Measurements from ENCODE around the gene GGTLC1. TPM values are rescaled to one million over a fixed set of nuclear protein-coding genes. Genes with fewer than 3 reads are reported as not detected.

Gene GGTLC1
- total RNA-seq, 1 experiment from 2014 or later: not detected

GRCh38 chr20:24007758-24008157 is 19.2 kb upstream of the GGTLC1 start:
- H2AFZ ChIP-seq (ENCODE audit: low read length): no peak overlapping the region
- H3K14ac ChIP-seq (ENCODE audit: insufficient read depth, low read length): no peak overlapping the region
- Mint-ChIP-seq H3K36me3 (ENCODE audit: insufficient read depth in 1 of 3, low read depth in 3 of 3) (no peaks in the 10 kb centered on the region), H3K27ac (no peak overlapping the region), H3K4me3 (no peak overlapping the region), H3K4me1 (peaks cover 15 to 23% of the 10 kb centered on the region in 2 experiments), H3K27me3 (ENCODE audit: low read depth) (no peaks in the 10 kb centered on the region; the same call in none of the 2 replicates), H3K9me3 (no peaks in the 10 kb centered on the region; a peak in 1 of 5 replicates)
- no peaks in the 10 kb centered on the region for H3K79me1 ChIP-seq (ENCODE audit: insufficient read depth, low read depth, low read length, poor library complexity, severe bottlenecking)
- no peaks in the 10 kb centered on the region for H4K20me1 ChIP-seq (ENCODE audit: control insufficient read depth, insufficient read depth, insufficient read length)
- H2BK20ac ChIP-seq (ENCODE audit: low read depth, low read length, poor library complexity, severe bottlenecking): no peak overlapping the region
- no peak overlapping the region for H3K56ac ChIP-seq (ENCODE audit: insufficient read length, low read depth, low read length)
- H2BK5ac ChIP-seq (ENCODE audit: insufficient read length, low read length): no peak overlapping the region
- H3K9ac ChIP-seq (ENCODE audit: extremely low read depth, insufficient read length, low read length): no peak overlapping the region
- H4K5ac ChIP-seq (ENCODE audit: insufficient read length, low read depth, low read length): no peak overlapping the region
- no peak overlapping the region for H3K27ac ChIP-seq (ENCODE audit: insufficient read length, low read depth, low read length)
- H3K9me3 ChIP-seq (ENCODE audit: control insufficient read depth, low read depth, low read length): no peaks in the 10 kb centered on the region
- H3K23me2 ChIP-seq (ENCODE audit: insufficient read length, low read depth, low read length, poor library complexity, severe bottlenecking): no peaks in the 10 kb centered on the region
- no peaks in the 10 kb centered on the region; the same call in 1 of the 2 replicates for H3K4me1 ChIP-seq (ENCODE audit: insufficient read depth, low read length)
- no peak for TF ChIP-seq CTCF (conservative IDR thresholded peaks at IDR 0.05)
- H3K79me2 ChIP-seq (ENCODE audit: insufficient read depth, low read length): no peaks in the 10 kb centered on the region
- no peak overlapping the region for H4K8ac ChIP-seq (replicated peaks; ENCODE audit: insufficient read length, low read depth, low read length)
- no peak overlapping the region for H2BK120ac ChIP-seq (ENCODE audit: low read depth, low read length, poor library complexity, severe bottlenecking)
- H3T11ph ChIP-seq (ENCODE audit: low read length): no peak overlapping the region
- no peak overlapping the region for H3K18ac ChIP-seq (ENCODE audit: insufficient read length, low read depth, low read length)
- DNase-seq: no peak
- H3K4me2 ChIP-seq (ENCODE audit: insufficient read depth, insufficient read length, low read length): no peak overlapping the region
- no peak overlapping the region for H3K23ac ChIP-seq (ENCODE audit: insufficient read length, low read depth, low read length)
- WGBS (ENCODE audit: extremely low coverage, insufficient read length, low lambda C conversion rate): no CpG with 5 or more reads among the region's 3 CpGs
- H3K4ac ChIP-seq (ENCODE audit: low read depth, low read length): no peak overlapping the region
- no peak overlapping the region for H2BK12ac ChIP-seq (ENCODE audit: insufficient read length, low read depth, low read length)
- H3K27me3 ChIP-seq (ENCODE audit: insufficient read depth, low read length): no peaks in the 10 kb centered on the region
- no peak overlapping the region for H2AK5ac ChIP-seq (ENCODE audit: insufficient read length, low read length)
- H4K91ac ChIP-seq (ENCODE audit: insufficient read length, low read depth, low read length): no peak overlapping the region
- H2BK15ac ChIP-seq (ENCODE audit: low read depth, low read length): no peak overlapping the region
